ENCODE measurements around the gene NYAP2.

The NYAP2 gene

DNA sequence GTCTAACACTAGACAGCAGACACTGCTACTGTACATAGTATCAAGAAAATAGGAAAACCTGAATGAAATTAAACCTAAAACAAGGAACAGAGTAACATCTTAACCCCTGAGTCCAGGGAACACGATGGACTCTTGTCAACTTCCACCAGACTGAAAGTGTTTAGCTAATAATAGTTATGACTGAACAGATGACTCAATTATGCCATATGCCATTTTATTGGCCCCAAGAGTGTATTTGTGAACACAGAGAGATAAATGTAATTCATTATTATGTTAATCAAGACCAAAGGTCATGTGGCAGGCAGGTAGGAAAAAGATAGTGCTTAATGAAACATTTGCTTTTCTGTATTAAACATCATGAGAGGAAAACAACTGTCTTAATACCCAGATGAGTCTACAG, 58.0 kb downstream of the NYAP2 start:
- Histone ChIP-seq H3K36me3 (ENCODE audit: control insufficient read depth in 5 of 5, insufficient read depth in 5 of 5, low read length in 5 of 5) (no peaks in the 10 kb centered on the region), H3K9me3 (ENCODE audit: control insufficient read depth in 5 of 5, low read length in 5 of 5) (no peaks in the 10 kb centered on the region), H3K27ac (ENCODE audit: low read depth, low read length) (no peak overlapping the region), H3K4me1 (ENCODE audit: control insufficient read depth in 5 of 5, insufficient read depth in 5 of 5, low read length in 5 of 5) (no peaks in the 10 kb centered on the region), H3K27me3 (ENCODE audit: control insufficient read depth in 5 of 5, insufficient read depth in 4 of 5, low read length in 5 of 5) (no peaks in the 10 kb centered on the region), H3K9ac (ENCODE audit: low read length in 5 of 5) (no peak overlapping the region), H3K4me3 (ENCODE audit: low read depth in 1 of 5, low read length in 5 of 5) (no peak overlapping the region)

DNA sequence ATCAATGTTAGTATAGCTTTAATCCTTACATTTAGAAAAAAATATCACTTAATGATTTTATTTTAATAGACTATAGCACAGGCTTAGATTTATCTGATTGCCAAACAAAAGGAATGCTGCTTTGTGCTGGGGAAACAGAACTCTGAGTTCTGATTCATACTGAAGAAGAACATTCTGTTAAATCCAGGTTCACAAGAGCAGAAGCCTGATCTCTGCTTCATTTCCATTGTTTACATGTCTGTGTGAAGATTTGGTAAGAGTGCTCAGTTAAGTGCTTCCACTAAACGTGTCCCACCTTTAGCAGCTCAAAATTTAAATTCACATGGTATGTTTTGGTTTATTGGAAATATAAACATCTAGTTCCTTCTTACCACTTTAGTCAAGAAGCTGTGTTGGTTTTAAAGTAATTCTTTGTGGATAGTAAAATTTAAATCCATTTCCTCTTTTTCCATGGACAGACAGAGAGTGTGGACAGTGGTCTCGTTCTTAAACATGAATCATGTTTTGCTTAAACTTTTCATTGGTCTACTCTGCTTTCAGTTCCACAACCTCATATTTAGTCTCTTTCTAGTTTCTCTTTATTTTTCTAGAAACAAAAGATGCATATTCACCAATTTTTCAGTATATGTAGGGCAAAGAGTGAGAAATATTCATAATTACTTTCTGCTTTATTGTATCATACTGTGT, 59.1 kb downstream of the NYAP2 start:
- H3K27me3 ChIP-seq (ENCODE audit: control insufficient read depth in 5 of 5, insufficient read depth in 4 of 5, low read length in 5 of 5), result no peaks in the 10 kb centered on the region
- no peak overlapping the region for H3K9ac ChIP-seq (ENCODE audit: low read length in 5 of 5)
- no peaks in the 10 kb centered on the region for H3K9me3 ChIP-seq (ENCODE audit: control insufficient read depth in 5 of 5, low read length in 5 of 5)
- H3K27ac ChIP-seq (ENCODE audit: low read depth, low read length), result no peak overlapping the region
- H3K36me3 ChIP-seq (ENCODE audit: control insufficient read depth in 5 of 5, insufficient read depth in 5 of 5, low read length in 5 of 5), result no peaks in the 10 kb centered on the region
- H3K4me3 ChIP-seq (ENCODE audit: low read depth in 1 of 5, low read length in 5 of 5), result no peak overlapping the region
- no peaks in the 10 kb centered on the region for H3K4me1 ChIP-seq (ENCODE audit: control insufficient read depth in 5 of 5, insufficient read depth in 5 of 5, low read length in 5 of 5)

DNA sequence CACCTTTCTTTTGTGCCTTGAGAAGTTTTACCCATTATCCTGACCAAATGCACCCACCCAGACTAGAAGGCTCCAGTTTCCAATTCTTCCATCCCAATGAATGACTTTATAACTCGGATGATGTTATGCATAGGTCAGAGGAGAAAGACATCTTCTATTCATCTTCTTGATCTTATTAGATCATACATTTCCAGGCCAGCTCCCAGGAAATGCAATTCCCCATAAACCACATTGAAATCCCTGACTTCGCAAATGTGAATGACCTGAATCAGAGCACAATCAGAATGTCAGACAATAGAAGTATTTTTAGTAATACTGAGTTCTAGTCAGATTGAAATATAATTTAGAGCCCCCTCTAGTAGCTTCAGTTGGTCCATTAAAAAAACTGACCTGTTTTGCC, 62.9 kb downstream of the NYAP2 start:
- Histone ChIP-seq H3K27me3 (ENCODE audit: control insufficient read depth in 5 of 5, insufficient read depth in 4 of 5, low read length in 5 of 5) (no peaks in the 10 kb centered on the region), H3K27ac (ENCODE audit: low read depth, low read length) (no peak overlapping the region), H3K36me3 (ENCODE audit: control insufficient read depth in 5 of 5, insufficient read depth in 5 of 5, low read length in 5 of 5) (no peaks in the 10 kb centered on the region), H3K4me1 (ENCODE audit: control insufficient read depth in 5 of 5, insufficient read depth in 5 of 5, low read length in 5 of 5) (peaks cover 0 to 4% (median 0%) of the 10 kb centered on the region in 5 donors), H3K4me3 (ENCODE audit: low read depth in 1 of 5, low read length in 5 of 5) (no peak overlapping the region), H3K9me3 (ENCODE audit: control insufficient read depth in 5 of 5, low read length in 5 of 5) (no peaks in the 10 kb centered on the region), H3K9ac (ENCODE audit: low read length in 5 of 5) (no peak overlapping the region)

DNA sequence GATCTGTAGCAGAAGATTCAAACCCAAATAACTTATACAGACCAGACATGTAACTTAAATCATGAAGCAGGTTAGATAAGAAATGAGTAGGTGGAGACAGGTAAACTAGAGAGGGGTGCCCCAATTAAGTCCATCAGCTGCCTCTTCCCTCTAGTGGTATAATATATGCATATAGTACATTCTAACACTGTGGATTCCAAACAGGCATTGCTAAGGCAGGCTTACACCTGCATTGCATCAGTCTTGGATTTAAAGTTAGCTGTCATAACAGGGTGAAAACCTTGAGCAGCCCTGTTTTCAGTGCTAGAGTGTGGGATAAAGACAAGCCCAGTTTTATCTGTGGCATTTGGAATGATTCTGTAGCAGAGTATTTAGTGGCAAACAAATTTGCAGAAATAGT, 63.4 kb downstream of the NYAP2 start:
- H3K9ac ChIP-seq (ENCODE audit: low read length in 5 of 5), result no peak overlapping the region
- H3K9me3 ChIP-seq (ENCODE audit: control insufficient read depth in 5 of 5, low read length in 5 of 5), result no peaks in the 10 kb centered on the region
- peaks cover 0 to 4% (median 0%) of the 10 kb centered on the region in 5 donors for H3K4me1 ChIP-seq (ENCODE audit: control insufficient read depth in 5 of 5, insufficient read depth in 5 of 5, low read length in 5 of 5)
- no peak overlapping the region for H3K27ac ChIP-seq (ENCODE audit: low read depth, low read length)
- H3K4me3 ChIP-seq (ENCODE audit: low read depth in 1 of 5, low read length in 5 of 5), result no peak overlapping the region
- H3K36me3 ChIP-seq (ENCODE audit: control insufficient read depth in 5 of 5, insufficient read depth in 5 of 5, low read length in 5 of 5), result no peaks in the 10 kb centered on the region
- no peaks in the 10 kb centered on the region for H3K27me3 ChIP-seq (ENCODE audit: control insufficient read depth in 5 of 5, insufficient read depth in 4 of 5, low read length in 5 of 5)

DNA sequence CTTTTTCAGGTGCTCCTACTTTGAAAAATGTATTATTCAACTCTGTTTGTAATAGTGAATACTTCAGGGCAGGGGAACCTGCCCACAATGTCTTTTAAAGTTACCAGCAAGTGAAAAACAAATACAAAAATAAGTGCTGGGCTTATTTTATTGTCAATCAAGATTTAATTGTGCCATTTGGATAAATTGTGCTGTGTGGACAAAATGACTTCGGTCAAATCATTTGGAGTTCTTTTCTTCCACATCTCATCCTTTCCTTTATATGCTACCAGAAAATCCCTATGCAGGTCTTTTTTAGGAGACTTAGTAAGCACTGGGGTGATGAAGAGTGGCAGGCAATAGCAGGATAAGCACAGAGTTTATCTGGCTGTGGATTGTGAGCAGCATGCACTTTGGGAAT, 63.9 kb downstream of the NYAP2 start:
- no peaks in the 10 kb centered on the region for H3K36me3 ChIP-seq (ENCODE audit: control insufficient read depth in 5 of 5, insufficient read depth in 5 of 5, low read length in 5 of 5)
- no peaks in the 10 kb centered on the region for H3K27me3 ChIP-seq (ENCODE audit: control insufficient read depth in 5 of 5, insufficient read depth in 4 of 5, low read length in 5 of 5)
- H3K9ac ChIP-seq (ENCODE audit: low read length in 5 of 5), result no peak overlapping the region
- H3K9me3 ChIP-seq (ENCODE audit: control insufficient read depth in 5 of 5, low read length in 5 of 5), result no peaks in the 10 kb centered on the region
- H3K27ac ChIP-seq (ENCODE audit: low read depth, low read length), result no peak overlapping the region
- H3K4me1 ChIP-seq (ENCODE audit: control insufficient read depth in 5 of 5, insufficient read depth in 5 of 5, low read length in 5 of 5), result peaks cover 0 to 4% (median 0%) of the 10 kb centered on the region in 5 donors
- H3K4me3 ChIP-seq (ENCODE audit: low read depth in 1 of 5, low read length in 5 of 5), result no peak overlapping the region

DNA sequence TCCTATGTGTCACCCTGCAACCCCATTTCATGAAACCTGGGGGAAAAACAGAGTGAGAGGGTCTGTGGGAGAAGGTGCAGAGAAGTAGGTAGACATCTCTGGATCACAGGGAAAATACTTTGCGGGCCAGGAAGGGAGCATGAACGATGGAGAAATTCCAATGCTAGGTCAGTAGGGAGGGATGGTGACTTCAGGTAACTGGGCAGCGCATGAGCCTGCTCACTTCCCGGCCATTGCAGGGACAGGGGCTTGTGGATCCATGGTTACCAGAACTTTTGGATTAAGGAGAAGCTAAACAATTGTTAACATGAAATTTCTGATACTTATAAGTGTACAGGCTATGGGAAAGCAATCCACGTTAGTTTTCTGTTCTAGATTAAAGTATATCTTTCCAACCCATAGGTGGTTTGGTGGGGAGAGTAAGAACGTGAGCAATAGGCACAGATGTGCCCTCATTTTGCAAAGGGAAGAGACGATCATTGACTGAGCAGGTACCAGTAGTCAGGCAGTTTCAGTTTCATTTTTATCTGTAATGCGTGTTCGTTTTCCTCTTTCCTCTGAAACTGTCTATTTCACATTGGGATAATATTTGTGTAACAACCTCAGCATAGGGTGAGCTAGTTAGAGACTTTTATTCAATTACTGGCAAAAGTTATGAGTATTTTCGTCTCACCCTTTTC, 65.0 kb downstream of the NYAP2 start:
- Histone ChIP-seq H3K4me1 (ENCODE audit: control insufficient read depth in 5 of 5, insufficient read depth in 5 of 5, low read length in 5 of 5) (peaks cover 0 to 4% (median 0%) of the 10 kb centered on the region in 5 donors), H3K9ac (ENCODE audit: low read length in 5 of 5) (no peak overlapping the region), H3K9me3 (ENCODE audit: control insufficient read depth in 5 of 5, low read length in 5 of 5) (no peaks in the 10 kb centered on the region), H3K27ac (ENCODE audit: low read depth, low read length) (no peak overlapping the region), H3K36me3 (ENCODE audit: control insufficient read depth in 5 of 5, insufficient read depth in 5 of 5, low read length in 5 of 5) (no peaks in the 10 kb centered on the region), H3K4me3 (ENCODE audit: low read depth in 1 of 5, low read length in 5 of 5) (peak overlapping the region in 4 of 5 donors; percentile 48 to 56 (median 50)), H3K27me3 (ENCODE audit: control insufficient read depth in 5 of 5, insufficient read depth in 4 of 5, low read length in 5 of 5) (no peaks in the 10 kb centered on the region)

DNA sequence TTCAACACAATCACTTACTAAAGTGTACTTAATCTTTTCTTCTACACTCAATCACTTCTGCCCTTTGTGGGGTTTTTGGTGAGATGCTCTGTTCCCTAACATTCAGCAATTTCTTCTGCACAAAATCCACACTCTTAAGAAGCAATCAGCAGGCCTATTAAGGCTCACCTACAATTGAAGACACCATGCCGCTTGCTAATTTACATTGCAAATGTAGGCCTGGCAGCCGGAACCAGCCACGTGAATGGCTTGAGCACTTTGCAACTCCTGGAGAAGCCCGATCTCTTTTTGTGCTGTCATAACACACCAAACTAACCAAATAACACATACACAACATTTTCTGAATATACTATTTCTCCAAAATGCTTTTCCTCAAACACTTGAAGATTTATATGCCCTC, 66.3 kb downstream of the NYAP2 start:
- H3K4me3 ChIP-seq (ENCODE audit: low read depth in 1 of 5, low read length in 5 of 5), result no peak overlapping the region
- no peak overlapping the region for H3K27ac ChIP-seq (ENCODE audit: low read depth, low read length)
- no peaks in the 10 kb centered on the region for H3K27me3 ChIP-seq (ENCODE audit: control insufficient read depth in 5 of 5, insufficient read depth in 4 of 5, low read length in 5 of 5)
- H3K9ac ChIP-seq (ENCODE audit: low read length in 5 of 5), result no peak overlapping the region
- no peaks in the 10 kb centered on the region for H3K36me3 ChIP-seq (ENCODE audit: control insufficient read depth in 5 of 5, insufficient read depth in 5 of 5, low read length in 5 of 5)
- H3K4me1 ChIP-seq (ENCODE audit: control insufficient read depth in 5 of 5, insufficient read depth in 5 of 5, low read length in 5 of 5), result peaks cover 0 to 4% (median 0%) of the 10 kb centered on the region in 5 donors
- H3K9me3 ChIP-seq (ENCODE audit: control insufficient read depth in 5 of 5, low read length in 5 of 5), result no peaks in the 10 kb centered on the region

DNA sequence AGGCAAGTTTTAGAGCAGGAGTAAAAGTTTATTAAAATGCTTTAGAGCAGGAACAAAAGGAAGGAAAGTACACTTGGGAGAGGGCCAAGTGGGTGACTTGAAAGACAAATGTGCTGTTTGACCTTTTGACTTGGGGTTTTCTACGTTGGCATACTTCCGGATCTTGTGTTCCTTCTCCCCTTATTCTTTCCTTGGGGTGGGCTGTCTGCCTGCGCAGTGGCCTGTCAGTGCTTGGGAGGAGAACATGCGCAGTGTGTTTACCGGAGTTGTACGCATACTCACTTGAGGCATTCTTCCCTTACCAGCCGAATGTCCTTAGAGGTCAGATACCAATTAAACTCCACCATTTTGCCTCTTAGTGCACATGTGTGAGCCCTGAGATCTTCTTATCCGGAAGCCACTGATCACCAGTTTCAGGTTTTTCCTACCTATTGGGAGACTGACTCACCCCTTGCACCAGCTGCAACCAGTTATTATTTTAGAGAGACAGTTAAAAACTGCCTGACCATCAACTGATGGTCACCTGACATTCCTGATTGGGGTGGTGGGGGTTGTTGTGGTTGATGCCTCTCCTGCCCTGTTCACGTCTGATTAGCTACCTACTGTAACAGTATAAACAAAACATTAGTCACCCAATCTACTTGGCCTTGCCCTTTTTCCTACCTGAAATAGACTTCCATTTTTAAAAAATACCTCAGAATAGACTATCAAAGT, 67.5 kb downstream of the NYAP2 start:
- H3K27ac ChIP-seq (ENCODE audit: low read depth, low read length), result no peak overlapping the region
- no peaks in the 10 kb centered on the region for H3K36me3 ChIP-seq (ENCODE audit: control insufficient read depth in 5 of 5, insufficient read depth in 5 of 5, low read length in 5 of 5)
- no peak overlapping the region for H3K9ac ChIP-seq (ENCODE audit: low read length in 5 of 5)
- no peaks in the 10 kb centered on the region for H3K27me3 ChIP-seq (ENCODE audit: control insufficient read depth in 5 of 5, insufficient read depth in 4 of 5, low read length in 5 of 5)
- H3K9me3 ChIP-seq (ENCODE audit: control insufficient read depth in 5 of 5, low read length in 5 of 5), result no peaks in the 10 kb centered on the region
- no peak overlapping the region for H3K4me3 ChIP-seq (ENCODE audit: low read depth in 1 of 5, low read length in 5 of 5)
- peaks cover 0 to 4% (median 0%) of the 10 kb centered on the region in 5 donors for H3K4me1 ChIP-seq (ENCODE audit: control insufficient read depth in 5 of 5, insufficient read depth in 5 of 5, low read length in 5 of 5)

DNA sequence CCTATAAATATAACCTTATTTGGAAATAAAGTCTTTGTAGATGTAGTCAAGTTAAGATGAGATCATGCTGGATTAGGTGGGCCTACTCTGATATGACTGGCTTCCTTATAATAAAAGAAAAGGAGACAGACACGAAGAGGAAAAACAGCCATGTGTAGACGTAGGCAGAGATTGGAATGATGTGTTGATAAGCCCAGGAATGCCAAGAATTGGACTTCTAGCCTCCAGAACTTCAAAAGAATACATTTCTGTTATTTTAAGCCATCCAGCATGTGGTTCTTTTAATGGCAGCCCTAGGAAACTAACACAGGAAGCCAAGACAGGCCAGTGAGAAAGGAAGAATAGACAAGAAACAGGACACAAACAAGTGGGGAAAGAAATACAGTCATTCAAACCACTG, 68.6 kb downstream of the NYAP2 start:
- no peak overlapping the region for H3K9ac ChIP-seq (ENCODE audit: low read length in 5 of 5)
- H3K27me3 ChIP-seq (ENCODE audit: control insufficient read depth in 5 of 5, insufficient read depth in 4 of 5, low read length in 5 of 5), result no peaks in the 10 kb centered on the region
- no peaks in the 10 kb centered on the region for H3K9me3 ChIP-seq (ENCODE audit: control insufficient read depth in 5 of 5, low read length in 5 of 5)
- no peak overlapping the region for H3K4me3 ChIP-seq (ENCODE audit: low read depth in 1 of 5, low read length in 5 of 5)
- no peaks in the 10 kb centered on the region for H3K36me3 ChIP-seq (ENCODE audit: control insufficient read depth in 5 of 5, insufficient read depth in 5 of 5, low read length in 5 of 5)
- peaks cover 0 to 4% (median 0%) of the 10 kb centered on the region in 5 donors for H3K4me1 ChIP-seq (ENCODE audit: control insufficient read depth in 5 of 5, insufficient read depth in 5 of 5, low read length in 5 of 5)
- H3K27ac ChIP-seq (ENCODE audit: low read depth, low read length), result no peak overlapping the region

DNA sequence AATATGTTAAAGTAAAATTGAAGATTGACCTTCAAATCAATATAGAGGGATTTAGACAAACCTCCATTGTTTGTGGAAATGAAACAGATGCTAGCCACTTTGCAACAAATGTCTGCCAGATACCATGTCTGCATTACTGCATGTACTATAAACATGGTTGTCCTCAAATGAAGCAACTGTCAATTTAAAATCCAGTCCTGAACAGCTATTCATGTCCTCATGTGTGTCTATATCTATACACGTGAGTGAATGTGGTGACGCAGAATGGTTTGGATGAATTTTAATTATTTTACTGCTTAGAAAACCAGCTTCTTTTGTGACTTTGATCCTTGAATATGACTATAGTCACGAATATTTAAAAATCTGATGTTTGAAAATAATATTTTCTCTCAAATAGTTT, 71.5 kb downstream of the NYAP2 start:
- Histone ChIP-seq H3K9me3 (ENCODE audit: control insufficient read depth in 5 of 5, low read length in 5 of 5) (no peaks in the 10 kb centered on the region), H3K4me3 (ENCODE audit: low read depth in 1 of 5, low read length in 5 of 5) (no peak overlapping the region), H3K27me3 (ENCODE audit: control insufficient read depth in 5 of 5, insufficient read depth in 4 of 5, low read length in 5 of 5) (no peaks in the 10 kb centered on the region), H3K36me3 (ENCODE audit: control insufficient read depth in 5 of 5, insufficient read depth in 5 of 5, low read length in 5 of 5) (no peaks in the 10 kb centered on the region), H3K4me1 (ENCODE audit: control insufficient read depth in 5 of 5, insufficient read depth in 5 of 5, low read length in 5 of 5) (no peaks in the 10 kb centered on the region), H3K27ac (ENCODE audit: low read depth, low read length) (no peak overlapping the region), H3K9ac (ENCODE audit: low read length in 5 of 5) (no peak overlapping the region)
